SK-MEL-5 (cell line): ENCODE data around the gene PLK2. TPM values are rescaled to one million over a fixed set of nuclear protein-coding genes. Genes with fewer than 3 reads are reported as not detected.

ENCODE experiments used
- DNase-seq: peaks from one replicate; pipeline ENCODE4 v3.0.0-alpha.2; 2016; ENCODE audit warnings: low read depth, low spot score
- in situ Hi-C: cut with HindIII; loops from 2 replicates; pipeline ENCODE4 v1.10.0; 2016; ENCODE audit warnings: low sequenced_read_pairs, high pct_unique_total_duplicates, low pct_unique_long_range_greater_than_20kb
- polyA plus RNA-seq, 2 experiments: library from polyadenylated mRNA; depleted of rRNA; stranded (reverse); fragments of >200 nt; gene quantifications; 2 replicates each; pipeline ENCODE4 v1.2.3, GENCODE V29; 2015
- total RNA-seq: library from RNA; depleted of rRNA; stranded (reverse); fragments of >200 nt; shearing (Covaris generic); gene quantifications from 2 replicates; pipeline ENCODE4 v1.2.3, GENCODE V29; 2014; rRNA removed

PLK2 gene
- total RNA-seq: 125 and 156 TPM in 2 replicates
- polyA plus RNA-seq (2015; cell fraction: cytosol; rRNA removed): 119 and 138 TPM in 2 replicates
- polyA plus RNA-seq (2015; cell fraction: nucleus; rRNA removed): 329 and 445 TPM in 2 replicates

GRCh38 chr5:58460002-58460731 lies at the start of gene PLK2:
Gene PLK2, minus strand, starts transcription at chr5:58460086. Its CDS starts 127 bp downstream, at chr5:58459959.
- in situ Hi-C loops: no loop called here
- DNase-seq: peak; percentile 91

- in situ Hi-C loops: no loop called here
- DNase-seq: no peak
Observed at GRCh38 chr5:58507715-58508114, 47.8 kb upstream of the PLK2 start.

DNA sequence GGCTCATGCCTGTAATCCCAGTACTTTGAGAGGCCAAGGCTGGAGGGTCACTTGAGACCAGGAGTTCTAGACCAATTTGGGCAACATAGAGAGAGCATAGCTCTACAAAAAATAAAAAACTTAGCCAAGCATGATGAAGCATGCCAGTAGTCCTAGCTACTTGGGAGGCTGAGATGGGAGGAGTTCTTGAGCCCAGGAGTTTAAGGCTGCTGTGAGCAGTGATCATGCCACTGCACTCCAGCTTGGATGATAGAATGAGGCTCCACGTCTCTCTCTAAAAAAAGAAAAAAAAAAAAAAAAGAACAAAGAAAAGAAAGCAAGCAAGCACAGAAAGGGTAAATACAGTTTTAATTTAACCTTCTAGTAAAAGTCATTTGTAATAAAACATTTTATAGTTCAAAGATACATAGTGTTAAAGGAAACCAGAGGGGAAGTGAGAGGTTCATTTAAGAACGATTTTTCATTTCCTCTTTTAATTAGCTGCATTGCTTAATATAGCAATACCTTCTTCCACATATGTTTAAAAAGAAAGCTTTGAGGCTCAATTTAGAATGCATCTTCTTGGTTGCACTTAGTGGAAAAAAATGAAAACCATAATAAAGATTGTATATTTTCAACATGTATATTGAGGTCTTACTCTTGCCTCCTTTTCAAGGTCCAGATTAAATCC lies 46.2 kb upstream of the PLK2 start:
- DNase-seq: no peak
- in situ Hi-C loops: no loop called here

- DNase-seq: no peak
- in situ Hi-C loops: no loop called here
Observed at GRCh38 chr5:58505502-58505901, 45.6 kb upstream of the PLK2 start.

DNA sequence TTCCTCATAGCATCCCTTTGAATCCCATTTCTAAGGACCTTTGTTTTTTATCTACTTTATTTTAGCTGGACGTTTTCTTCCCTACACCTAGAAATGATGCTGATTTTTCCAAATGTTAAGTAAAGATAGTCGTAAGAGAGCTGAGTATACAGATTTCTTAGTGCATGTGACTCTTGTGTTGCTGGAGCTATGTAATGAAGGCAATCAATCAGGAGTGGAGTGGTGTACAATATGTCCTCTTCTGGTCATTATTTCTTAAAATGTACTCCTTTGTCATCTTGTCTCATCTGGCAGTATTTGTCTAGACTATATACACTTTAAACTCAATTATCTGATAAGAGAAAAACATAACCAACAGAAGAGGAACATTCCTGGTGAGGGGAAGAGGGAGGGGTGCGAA lies 44.9 kb upstream of the PLK2 start:
- DNase-seq: no peak
- in situ Hi-C loops: no loop called here

DNA sequence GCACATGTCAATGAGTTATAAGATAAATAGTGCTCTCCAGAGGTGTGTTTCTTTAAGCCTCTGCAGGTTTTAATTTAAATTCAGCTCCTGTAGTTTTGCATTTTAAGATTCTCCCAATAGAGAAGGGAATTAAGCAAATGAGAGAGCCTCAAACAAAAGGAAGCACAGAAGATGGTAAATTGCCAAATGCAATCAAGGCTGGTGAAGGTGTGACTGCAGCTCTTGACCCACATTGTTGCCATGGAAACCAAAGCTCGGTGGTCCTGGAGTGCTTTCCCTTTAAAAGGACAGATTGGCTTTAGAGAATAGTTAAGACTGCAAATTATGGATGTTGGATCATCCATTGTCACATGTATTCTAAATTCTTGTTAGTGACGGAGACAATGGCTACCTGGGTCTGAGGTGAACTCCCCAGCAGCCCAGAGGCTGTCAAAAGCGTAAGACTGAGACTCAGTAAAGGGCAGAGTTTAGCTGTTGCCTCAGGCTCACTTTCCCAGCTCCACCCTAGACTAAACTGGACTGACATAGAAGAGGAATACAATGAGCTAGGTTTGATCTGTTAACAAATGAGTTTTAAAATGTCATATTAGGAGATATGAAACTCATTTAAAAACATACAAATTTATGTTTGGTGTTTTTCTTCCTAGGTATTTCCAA lies 43.6 kb upstream of the PLK2 start:
- no peak for DNase-seq
- in situ Hi-C loops: no loop called here

DNA sequence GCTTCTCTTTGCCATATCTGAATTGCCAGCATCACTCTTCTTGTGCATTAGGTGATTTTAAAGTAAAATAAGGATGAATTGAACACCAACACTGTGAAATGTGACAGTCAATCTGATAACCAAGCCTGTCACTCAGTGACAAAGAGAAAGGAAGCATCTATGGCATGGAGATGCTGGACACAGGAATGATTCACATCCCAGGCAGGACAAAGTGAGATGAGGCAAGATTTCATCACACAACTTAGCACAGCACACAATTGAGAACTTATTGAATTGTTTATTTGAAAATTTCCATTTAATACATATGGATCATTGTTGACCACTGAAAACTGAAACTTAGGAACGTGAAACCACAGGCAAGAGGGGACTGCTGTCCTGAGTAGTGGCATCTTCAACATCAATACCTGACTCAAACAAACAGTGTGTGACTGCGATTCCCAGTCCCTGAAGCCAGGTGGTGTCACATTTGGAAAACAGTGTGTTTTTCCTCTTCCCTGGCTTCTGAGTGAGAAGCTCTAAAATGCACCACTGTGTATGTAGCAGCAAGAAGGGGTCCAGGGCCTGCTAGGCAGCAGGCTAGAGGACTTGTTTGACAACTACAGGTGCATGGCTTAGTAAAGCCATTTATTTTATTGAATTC lies 42.0 kb upstream of the PLK2 start:
- in situ Hi-C loops: no loop called here
- DNase-seq: no peak

DNA sequence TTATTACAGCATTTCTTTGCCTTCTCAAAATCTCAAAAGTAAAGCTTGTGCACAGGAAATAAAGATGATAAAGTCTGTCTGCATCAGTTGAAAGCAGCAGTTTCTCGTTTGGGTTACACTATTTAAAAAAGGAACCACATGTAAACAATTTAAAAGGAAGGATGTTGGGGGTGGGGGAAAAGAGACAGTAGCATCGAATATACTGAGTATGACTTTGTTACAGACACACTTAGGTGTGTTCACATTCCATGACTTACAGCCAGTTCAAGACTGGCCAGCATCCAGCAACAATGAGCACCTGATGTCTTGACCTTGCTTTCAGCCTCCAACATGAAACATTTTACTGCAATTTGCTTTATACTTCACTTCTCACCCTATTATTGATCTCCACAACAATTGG lies 40.1 kb upstream of the PLK2 start:
- in situ Hi-C loops: no loop called here
- DNase-seq: no peak

- no peak for DNase-seq
- in situ Hi-C loops: no loop called here
Observed at GRCh38 chr5:58499231-58499630, 39.3 kb upstream of the PLK2 start.

GRCh38 chr5:58498340-58498942 lies 38.6 kb upstream of the PLK2 start:
- in situ Hi-C loops: no loop called here

GRCh38 chr5:58497921-58498320 lies 38.0 kb upstream of the PLK2 start:
- no peak for DNase-seq
- in situ Hi-C loops: no loop called here

More at GRCh38 chr5:58498340-58498942, 38.6 kb upstream of the PLK2 start:
- DNase-seq: peak; percentile 58

DNA sequence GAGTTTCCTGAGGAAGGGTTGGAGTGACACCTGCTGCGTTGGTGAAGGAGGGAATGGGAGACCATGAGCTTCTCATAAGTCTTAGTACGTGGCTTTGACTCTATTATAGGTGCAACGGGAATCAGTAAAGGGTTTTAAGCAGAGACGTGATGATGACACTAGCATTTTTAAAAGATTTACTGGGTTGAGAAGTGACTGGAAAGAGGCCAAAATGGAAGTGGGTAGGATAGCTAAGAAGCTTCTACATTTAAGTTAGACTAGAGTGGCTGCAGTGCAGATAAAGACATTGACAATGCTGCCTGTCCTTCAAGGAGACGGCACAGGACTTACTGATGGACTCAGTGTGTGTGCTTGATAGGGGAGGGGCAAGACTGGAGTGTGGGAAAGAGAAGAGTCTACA lies 37.5 kb upstream of the PLK2 start:
- in situ Hi-C loops: no loop called here

DNA sequence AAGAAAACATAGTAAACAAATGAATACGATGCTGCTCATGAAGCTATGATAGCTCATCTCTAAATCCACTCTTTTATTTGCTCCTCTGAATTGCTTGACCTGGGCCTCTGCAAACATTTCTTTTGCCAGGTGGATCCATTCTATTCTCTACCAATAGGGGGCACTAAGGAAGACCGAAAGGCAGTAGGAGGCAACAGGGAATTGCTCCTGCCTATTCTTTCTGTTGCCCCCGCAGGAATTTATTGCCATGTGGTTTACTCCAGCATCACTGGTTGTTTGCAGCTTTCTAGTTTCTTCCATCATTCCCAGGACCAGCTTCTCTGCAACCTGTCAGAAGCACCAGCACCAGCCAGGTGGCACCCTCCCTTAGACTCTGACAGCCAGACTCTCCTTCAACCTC lies 36.6 kb upstream of the PLK2 start:
- in situ Hi-C loops: no loop called here
- DNase-seq: peak; percentile 41

More for the DNA sequence above, 37.5 kb upstream of the PLK2 start:
- no peak for DNase-seq

DNA sequence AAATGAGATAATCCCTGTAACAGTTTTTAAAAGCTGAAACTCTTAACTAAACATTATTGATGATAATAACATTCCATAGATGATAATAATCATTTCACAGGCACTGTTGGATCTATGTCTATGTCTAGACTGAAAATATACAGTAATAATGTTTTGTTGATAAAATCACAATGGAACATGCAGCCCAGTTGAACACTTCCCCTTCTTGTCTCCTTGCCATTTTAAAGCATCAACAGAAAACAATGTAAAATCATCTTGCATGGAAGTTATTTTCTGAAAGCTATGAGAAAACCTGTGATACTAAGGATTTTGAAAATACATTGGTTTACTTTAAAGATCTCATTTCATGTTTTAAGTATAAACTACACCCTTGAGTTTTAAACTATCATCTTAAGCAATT lies 33.3 kb upstream of the PLK2 start:
- no peak for DNase-seq
- in situ Hi-C loops: no loop called here

DNA sequence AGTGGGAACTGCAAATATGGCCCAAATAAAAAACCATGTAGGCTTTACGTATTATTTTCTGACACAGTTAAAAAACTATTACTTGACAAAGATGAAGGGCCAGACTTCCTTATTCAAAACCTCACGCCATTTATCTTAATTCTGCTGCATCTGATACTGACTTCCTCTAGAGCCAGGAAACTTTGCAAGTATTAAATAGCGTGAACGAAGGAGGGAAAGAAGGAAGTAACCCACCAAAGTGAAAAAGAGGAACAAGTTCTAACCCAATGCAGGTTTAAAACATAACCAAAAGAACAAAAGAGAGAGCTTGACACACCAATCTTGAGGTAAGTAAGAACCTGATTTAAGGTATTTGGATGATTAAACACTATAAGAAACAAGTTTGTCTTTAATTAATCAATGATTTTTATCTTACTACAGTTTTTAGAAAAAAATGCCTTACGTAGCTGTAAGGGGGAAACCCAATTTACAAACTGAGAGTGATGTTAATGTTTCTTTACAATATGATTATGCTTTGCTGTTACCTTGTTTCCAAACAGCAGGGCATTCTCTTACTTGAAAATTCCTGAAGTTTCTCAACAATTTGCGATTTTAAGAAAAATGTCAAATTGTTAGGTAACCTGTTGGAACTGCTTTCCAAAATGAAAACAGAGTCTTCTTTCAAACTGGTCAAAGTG lies 31.5 kb upstream of the PLK2 start, which contains the start of gene GAPT:
Gene GAPT (plus strand): TSS at position 220 of the 677 bp plus-strand sequence. CDS start 3,102 bp downstream, outside the sequence.
- in situ Hi-C loops: no loop called here
- no peak for DNase-seq

DNA sequence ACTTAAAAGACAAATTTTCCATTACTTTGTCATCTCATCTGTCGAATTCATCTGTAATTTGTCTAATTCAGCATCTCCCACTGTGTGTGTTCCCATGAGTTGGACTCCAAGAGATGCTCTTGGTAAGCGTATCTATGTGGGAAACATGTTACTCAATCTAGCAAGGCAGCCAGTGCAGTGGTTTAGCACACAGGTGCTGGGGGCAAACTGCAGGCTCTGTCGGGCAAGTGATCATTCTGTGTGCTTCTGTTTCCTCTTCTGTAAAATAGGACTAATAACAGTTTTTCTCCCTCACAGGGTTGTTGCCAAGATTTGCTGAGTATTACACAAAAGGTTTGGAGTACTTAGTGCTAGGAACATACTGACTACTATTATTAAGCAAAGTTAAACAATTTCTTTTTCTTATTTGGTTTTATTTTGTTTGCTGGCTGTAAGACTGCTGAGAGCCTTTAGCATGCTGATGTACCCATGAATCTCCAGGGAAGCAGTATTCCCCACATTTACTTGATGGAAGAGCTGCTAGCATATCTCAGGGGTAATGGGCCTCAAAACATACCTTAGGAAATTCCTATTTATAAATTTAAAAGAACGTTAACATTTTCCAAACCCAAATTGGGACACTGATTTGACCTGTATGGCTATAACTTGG lies 30.6 kb upstream of the PLK2 start:
- DNase-seq: no peak
- in situ Hi-C loops: no loop called here

GRCh38 chr5:58486290-58486689 lies 26.4 kb upstream of the PLK2 start:
- no peak for DNase-seq
- in situ Hi-C loops: no loop called here
